ENCODE data around the gene CFAP68.

CFAP68 gene, protein sequence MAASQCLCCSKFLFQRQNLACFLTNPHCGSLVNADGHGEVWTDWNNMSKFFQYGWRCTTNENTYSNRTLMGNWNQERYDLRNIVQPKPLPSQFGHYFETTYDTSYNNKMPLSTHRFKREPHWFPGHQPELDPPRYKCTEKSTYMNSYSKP

DNA sequence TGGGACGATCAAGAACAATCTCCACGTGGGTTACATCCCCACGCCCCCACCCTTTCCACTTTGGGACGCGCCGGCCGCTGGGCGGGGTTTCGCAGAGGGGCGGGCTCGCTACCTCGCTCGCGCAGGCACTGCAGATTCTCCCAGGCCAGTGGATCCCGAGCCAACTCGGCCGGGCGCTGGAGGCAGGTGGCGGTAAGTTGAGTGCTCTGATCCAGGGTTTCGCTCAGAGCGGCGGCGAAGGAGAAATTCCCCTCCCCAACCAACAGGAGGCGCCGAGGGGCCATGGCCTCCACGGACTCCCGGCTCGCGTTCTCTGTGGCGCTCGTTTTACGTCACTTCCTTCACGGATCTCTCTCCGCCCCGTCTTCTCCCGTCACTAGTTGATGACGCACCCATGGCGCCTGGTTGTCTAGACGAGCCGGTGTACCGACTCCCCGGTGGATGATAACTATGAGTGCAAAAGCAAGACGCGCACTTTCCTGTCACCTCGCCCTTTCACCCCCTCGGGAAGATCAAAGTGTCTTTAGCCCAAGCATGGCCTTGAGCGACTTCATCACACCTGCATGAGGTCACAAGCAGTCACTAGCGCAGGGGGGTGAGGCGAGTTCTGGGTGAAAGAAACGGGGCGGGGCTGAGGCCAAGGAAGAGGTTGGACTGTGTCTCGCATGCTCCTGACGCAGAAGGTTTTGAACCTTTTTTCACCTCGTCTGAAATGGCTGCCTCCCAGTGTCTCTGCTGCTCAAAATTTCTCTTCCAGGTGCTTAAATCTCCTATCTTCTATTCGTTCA, at the start of gene CFAP68, which contains the start of gene FDXACB1:
CFAP68 (plus strand) TSS at position 693 of the 788 bp plus-strand sequence; CDS start at position 713, 20 bp downstream.
FDXACB1 (minus strand) TSS at position 317 of the 788 bp plus-strand sequence; CDS start at position 284, 33 bp downstream.
- peak; percentile 94 to 99 (median 98) for DNase-seq
- intact Hi-C loops (cut with DNase I), result loop anchor here (5.0 to 10.0 kb wide), 3 partner anchors 48 to 206 kb away; partner anchors contain the start of genes SDHD and TIMM8B

DNA sequence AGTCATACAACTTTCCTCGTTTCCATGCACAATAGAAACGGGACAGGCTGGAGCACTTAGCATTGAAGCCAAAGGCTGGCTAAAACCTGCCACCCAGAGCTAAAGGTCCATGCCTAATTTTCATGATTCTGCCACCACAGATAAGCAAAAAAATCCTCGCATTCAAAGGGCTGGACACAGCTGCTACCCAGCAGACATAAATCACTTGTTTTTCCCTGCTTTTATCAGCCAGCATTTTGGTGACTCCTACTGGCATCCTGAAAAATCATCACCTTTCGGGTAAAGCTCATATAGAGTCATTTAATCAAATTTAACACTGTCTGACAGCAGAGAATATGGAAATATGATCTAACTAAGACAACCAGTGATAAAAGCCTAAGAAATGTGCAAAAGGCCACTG, 45.8 kb upstream of the CFAP68 start:
- peak in 2 of 42 donors; percentile 17 to 24 for DNase-seq
- intact Hi-C loops (cut with DNase I), result loop anchor here (10.0 kb wide), 1 partner anchor 59 kb away; no protein-coding TSS in a partner anchor

DNA sequence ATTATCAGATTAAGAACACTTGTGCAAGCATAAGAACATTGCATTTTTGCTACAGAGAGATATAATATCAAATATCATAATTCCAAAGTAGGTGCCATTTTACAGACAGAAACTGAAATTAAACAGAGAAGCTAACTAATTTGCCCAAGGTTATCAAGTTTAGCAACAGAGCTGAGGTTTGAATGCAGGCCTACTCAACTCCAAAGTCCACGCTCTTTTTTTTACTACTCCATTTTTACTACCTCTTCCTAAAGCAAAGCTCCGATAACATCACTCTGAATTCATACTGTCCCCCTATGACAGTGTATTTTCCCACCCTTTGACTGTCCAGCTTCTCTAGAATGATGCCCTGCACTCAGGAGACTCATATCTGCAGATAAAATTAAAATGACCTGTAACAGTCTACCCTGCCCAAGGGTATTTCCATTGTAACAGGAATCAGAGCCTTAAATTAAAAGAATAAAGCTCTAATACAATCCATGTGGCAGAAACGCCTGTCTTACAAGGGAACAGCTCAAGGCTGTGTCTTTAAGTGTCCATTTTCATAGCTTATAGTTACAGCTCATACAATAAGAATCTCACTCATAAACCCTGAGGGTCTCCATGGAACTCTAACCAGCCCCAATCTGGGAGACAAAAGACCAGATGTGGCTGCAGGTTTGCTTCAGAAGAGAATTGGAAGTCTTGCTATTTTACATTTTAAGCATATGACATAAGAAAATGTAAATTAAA, 44.7 kb upstream of the CFAP68 start:
- intact Hi-C loops (cut with DNase I), result loop anchor here (10.0 kb wide), 1 partner anchor 60 kb away; no protein-coding TSS in a partner anchor
- no peak for DNase-seq

DNA sequence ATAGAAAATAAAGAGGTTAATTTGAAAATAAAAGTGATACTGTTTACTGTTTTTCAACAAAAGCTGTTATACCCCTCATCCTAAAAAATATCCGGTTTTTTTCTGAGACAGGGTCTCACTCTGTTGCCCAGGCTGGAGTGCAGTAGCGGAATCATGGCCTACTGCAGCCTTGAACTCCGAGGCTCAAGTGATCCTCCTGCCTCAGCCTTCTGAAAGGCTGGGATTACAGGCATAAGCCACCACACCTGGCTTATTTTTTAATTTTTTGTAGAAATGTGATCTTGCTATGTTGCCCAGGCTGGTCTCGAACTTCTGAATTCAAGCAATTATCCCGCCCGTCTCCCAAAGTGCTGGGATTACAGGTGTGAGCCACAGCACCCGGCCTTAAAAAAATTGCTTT, 43.7 kb upstream of the CFAP68 start:
- no peak for DNase-seq
- intact Hi-C loops (cut with DNase I), result loop anchor here (10.0 kb wide), 1 partner anchor 61 kb away; no protein-coding TSS in a partner anchor

DNA sequence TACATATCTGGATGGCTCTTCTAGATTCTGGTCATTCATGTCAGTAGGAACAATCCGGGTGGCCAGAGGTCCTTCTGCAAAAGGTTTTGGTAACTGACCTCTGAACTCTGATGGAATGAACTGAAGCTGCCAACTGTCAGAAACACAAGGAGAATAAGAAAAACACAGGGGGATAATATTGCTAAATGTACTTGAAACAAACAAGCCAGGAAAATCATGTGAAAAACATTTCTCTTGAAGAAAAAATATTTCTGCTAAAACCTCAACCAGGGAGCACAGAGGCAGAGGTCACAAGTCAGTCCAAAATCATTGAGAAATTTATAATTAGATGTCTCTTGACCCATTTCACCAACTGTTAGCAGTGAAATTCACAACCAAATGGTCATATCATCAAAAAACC, 43.2 kb upstream of the CFAP68 start:
- no peak for DNase-seq
- intact Hi-C loops (cut with DNase I), result loop anchor here (10.0 kb wide), 1 partner anchor 61 kb away; no protein-coding TSS in a partner anchor

DNA sequence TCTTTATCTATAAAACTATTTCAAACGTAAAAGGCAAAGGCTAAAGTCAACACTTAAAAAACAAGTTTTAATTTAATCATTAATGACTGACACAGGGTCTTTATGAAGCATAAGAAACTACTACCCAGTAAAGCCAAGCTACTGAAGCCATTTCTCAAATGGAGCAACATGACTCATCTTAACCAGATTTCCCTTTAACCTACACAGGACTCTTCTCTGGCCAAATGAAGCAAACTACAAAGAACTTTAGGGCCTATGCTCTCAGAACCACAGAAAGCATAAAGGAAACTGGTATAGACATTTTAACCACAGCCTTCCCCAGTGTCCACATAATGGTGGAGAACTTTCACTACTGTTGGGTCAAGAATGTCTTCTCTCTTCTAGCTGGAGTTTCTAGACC, 42.6 kb upstream of the CFAP68 start:
- intact Hi-C loops (cut with DNase I), result loop anchor here (10.0 kb wide), 1 partner anchor 62 kb away; no protein-coding TSS in a partner anchor

DNA sequence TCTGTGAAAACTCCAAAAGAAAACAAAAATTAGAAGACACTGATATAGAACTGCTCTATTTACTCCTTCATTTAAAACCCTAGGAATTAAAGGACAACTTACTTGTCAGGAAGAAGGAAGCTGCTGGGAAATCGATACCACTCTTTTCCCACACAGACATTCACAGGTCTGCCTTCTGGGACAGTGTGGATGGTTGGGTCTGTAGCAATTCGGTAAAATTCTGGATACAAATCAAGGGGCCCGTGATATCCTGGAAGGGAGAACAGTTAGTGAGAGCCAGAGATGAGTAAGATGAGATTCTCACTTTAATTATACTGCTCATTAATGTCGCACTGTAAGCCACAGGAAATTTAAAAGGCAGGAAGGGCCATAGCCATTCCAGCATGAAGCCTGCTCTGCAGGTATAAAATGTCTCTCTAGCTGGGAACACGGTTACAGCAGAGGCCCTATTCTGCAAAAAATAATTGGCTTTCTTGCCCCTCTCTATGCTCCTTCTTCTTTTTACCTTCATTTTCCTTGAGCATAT, 41.9 kb upstream of the CFAP68 start:
- intact Hi-C loops (cut with DNase I), result loop anchor here (10.0 kb wide), 1 partner anchor 63 kb away; no protein-coding TSS in a partner anchor

More for the DNA sequence above, 42.6 kb upstream of the CFAP68 start:
- DNase-seq, result no peak

DNA sequence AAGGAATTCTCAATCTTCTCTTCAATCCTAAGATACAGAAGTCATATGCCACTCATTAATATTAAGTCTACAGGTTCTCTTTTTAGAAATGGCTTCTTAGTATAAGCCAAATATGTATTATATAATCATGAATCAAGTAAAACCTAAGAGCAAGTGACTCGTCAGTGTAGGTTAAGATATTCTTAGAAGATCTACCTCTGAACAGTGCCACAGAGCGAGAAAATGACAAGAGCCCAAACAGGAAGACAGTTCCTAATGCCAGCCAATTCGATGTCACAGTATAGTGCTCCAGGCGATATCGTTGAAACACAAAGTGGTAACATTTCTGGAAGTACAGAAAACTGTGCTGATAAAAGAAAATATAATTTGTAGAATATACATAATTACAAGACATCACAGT, 41.3 kb upstream of the CFAP68 start:
- peak in 5 of 42 donors; percentile 31 to 67 (median 42) for DNase-seq
- intact Hi-C loops (cut with DNase I), result loop anchor here (10.0 kb wide), 1 partner anchor 63 kb away; no protein-coding TSS in a partner anchor

More for the DNA sequence above, 41.9 kb upstream of the CFAP68 start:
- no peak for DNase-seq

DNA sequence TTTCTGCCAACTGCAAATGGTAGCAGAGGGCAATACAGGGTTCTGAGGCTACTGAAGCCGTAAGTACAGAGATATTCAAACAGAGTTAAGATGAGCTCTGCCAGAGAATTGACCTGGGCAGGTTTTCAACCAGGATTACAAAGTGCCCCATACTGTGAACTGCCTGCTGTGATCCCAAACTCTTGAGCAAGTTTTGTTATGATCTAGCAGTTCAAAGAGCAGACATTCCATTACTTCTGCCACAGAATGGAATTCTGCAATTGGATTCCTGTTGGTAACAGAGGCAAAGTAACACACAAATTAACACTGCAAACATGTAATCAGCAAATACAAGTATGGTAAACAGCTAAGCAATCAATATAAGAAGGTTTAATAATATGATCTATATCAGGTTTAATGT, 39.2 kb upstream of the CFAP68 start:
- intact Hi-C loops (cut with DNase I), result loop anchor here (10.0 kb wide), 2 partner anchors 275 to 385 kb away; no protein-coding TSS in a partner anchor

DNA sequence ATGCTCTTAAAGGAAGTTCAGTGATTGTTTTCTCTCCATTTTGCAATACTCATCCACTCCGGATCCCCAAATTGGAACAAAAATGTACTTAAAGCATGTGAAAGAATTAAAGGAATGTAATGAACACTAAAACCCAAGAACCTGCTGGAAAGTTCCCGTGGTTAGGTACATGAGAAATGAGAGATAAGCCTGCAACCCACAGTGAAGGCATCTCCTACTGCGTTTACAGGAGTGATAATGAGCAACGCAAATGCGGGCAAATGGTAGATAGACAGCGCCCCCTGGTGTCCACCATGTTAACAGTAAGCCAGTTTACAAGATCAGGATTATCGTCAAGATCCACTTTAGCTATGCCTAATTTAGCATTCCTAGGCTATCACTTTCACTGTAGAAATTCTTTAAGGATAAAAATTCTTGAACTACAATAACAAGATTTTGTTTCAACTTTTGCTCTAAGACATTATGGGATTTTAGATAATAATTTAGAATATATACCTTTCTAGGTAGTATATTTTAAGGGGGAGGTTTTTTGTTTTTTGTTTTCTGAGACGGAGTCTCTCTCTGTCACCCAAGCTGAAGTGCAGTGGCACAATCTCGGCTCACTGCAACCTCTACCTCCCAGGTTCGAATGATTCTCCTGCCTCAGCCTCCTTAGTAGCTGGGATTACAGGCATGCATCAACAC, 37.8 kb upstream of the CFAP68 start:
- DNase-seq, result peak; percentile 79 to 99 (median 94)
- intact Hi-C loops (cut with DNase I), result loop anchor here (2.0 to 10.0 kb wide), 3 partner anchors 239 to 387 kb away; partner anchors contain the start of gene SIK2

More for the DNA sequence above, 39.2 kb upstream of the CFAP68 start:
- no peak for DNase-seq

DNA sequence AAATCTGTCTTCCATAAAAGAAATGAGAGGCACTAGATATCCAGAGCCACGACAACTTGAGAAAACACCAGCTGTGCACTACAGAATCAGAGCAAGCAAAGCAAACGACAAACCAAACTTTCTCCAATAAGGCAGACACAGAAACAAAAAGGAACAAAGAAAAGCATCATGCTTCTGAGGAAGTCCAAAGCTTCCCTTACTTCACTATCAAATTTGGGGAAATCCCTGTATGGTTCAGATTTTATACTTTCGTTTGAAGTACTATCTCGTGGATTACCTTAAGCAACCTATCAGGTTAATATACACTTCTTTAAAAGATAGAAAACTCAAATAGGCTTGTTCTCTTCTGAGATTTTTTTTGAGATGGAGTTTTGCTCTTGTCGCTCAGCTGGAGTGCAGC, 35.7 kb upstream of the CFAP68 start:
- intact Hi-C loops (cut with DNase I), result loop anchor here (2.0 to 10.0 kb wide), 3 partner anchors 241 to 389 kb away; partner anchors contain the start of gene SIK2

DNA sequence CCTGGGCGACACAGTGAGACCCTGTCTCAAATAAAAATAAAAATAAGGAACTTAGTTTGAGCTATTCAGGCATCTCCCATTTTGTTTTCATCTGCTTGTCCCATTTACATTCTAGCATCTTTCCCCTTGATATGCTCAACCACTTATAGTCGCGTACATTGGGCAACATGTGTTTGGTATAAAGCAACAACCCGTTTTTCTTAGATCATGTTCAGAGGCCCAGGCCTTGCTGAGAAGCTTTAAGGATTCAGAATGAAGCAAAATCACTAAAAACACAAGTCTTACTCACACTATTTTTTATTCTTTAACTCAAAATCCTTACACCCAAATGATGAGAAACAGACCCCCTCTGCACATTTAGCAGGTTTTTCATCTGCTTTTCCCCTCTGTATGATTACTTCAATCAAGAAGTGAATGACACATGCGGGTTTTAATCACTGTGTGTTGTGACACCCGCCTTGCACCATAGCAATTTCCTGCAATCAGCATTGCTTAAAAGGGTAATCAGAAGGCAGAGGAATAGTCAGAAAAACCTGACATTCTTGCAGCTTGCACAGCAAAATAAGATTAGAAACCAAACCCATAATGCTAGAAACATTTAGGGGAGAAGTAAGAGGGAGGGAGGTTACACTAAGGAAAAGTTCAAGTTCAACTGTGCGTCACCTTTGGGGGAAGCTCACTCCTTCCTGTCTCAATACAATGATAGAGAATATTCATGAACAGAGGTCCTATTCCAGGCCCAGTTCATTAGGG, 33.9 kb upstream of the CFAP68 start:
- intact Hi-C loops (cut with DNase I), result loop anchor here (10.0 kb wide), 2 partner anchors 281 to 391 kb away; no protein-coding TSS in a partner anchor
- DNase-seq, result peak in 21 of 42 donors; percentile 11 to 73 (median 52)

More for the DNA sequence above, 35.7 kb upstream of the CFAP68 start:
- DNase-seq, result no peak

DNA sequence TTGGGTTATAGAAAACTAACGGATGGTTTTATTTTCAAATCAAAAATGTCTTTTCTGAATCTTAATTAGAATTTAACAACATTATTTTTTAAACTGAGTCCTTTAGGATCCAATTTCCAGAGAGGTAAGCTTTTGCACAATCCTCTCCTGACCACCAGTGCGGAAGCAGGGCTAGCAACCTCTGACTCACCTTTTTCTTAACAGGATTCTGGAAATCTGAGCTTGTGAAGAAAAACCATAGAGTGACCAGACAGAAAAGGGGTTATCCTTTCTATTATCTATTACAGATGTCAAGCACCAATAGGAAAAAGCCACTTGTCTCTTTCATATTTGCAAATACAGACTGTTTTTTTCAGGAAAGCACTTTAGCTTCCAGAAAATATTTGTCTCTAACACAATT, 33.3 kb upstream of the CFAP68 start:
- intact Hi-C loops (cut with DNase I), result loop anchor here (10.0 kb wide), 2 partner anchors 281 to 391 kb away; no protein-coding TSS in a partner anchor
- no peak for DNase-seq

DNA sequence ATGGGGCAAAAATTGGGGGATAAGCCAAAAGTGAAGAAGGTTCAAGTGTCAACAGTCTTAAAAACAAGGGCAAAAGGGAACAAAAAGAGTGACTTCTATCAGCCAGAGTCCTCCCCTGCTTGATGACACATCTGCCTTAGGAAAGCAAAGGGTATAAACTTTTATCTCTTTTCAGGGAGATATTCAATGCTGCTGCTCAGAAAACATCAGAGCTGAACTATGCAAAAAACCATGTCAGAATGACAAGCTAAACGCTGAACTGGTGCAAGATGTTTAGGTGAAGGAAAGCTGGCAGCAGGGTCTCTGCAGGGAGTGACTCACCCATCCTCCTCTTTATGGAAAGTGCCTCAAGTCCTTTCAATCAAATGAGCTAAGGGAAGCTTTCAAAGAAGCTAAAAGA, 32.7 kb upstream of the CFAP68 start:
- intact Hi-C loops (cut with DNase I), result loop anchor here (10.0 kb wide), 2 partner anchors 282 to 392 kb away; no protein-coding TSS in a partner anchor
- DNase-seq, result peak in 33 of 42 donors; percentile 16 to 86 (median 54)

DNA sequence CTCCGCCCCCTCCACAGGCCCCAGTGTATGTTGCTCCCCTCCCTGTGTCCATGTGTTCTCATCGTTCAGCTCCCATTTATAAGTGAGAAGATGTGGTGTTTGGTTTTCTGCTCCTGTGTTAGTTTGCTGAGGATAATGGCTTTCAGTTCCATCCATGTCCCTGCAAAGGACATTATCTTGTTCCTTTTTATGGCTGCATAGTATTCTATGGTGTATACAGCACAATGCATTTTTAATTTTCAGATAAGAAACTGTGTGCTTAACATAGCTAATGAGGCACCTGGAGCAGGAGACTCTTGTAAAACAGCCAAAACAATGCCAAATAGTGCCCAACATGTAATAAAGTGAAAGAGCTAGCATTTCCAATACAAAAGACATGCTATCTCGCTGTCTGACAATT, 29.7 kb upstream of the CFAP68 start:
- intact Hi-C loops (cut with DNase I), result loop anchor here (10.0 kb wide), 2 partner anchors 285 to 395 kb away; no protein-coding TSS in a partner anchor

DNA sequence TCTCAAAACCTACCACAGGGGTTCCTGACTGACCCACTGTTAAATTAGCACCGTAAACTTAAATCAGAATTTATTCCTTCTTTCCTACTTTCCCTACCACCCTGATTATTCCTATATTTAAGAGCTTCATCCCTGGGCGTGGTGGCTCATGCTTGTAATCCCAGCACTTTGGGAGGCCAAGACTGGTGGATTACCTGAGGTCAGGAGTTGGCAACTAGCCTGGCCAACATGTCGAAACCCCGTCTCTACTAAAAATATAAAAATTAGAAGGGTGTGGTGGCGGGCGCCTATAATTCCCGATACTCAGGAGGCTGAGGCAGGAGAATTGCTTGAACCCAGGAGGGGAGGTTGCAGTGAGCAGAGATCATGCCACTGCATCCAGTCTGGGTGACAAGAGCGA, 28.3 kb upstream of the CFAP68 start:
- no peak for DNase-seq
- intact Hi-C loops (cut with DNase I), result no loop called here

More for the DNA sequence above, 29.7 kb upstream of the CFAP68 start:
- no peak for DNase-seq

DNA sequence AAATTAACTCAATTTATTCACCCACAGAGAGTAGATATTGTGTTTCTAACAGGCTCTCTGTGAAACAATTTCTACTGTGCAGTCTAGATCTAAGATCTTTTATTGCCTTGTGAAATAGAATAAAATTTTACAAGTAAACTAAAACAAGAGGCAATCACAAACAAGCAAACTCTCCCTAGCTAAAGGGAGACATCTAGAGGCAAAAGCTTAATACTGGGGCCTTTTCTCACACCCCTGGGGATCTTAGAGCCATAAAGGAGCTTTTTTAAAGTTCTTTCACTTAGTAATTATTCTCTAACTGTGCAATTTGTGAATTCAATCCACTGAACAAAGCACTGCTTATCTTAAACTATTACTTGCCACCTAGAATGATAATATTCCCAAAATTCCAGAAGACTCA, 27.7 kb upstream of the CFAP68 start:
- DNase-seq, result peak in 1 of 42 donors; percentile 33
- intact Hi-C loops (cut with DNase I), result no loop called here

Measured in head of caudate nucleus (tissue), 42 donors.